Ammon's horn (tissue), 1 donor: Measurements from ENCODE around the gene CH25H.
"Not testable (repeated sequence)": the region's sequence is repeated elsewhere in the genome, so short reads cannot be mapped to it uniquely, and the experiment has no call there.

ENCODE experiments used
- DNase-seq: peaks from one replicate; pipeline ENCODE4 v3.0.0-alpha.2; 2016; ENCODE audit warnings: low spot score

Gene CH25H, protein sequence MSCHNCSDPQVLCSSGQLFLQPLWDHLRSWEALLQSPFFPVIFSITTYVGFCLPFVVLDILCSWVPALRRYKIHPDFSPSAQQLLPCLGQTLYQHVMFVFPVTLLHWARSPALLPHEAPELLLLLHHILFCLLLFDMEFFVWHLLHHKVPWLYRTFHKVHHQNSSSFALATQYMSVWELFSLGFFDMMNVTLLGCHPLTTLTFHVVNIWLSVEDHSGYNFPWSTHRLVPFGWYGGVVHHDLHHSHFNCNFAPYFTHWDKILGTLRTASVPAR

DNA sequence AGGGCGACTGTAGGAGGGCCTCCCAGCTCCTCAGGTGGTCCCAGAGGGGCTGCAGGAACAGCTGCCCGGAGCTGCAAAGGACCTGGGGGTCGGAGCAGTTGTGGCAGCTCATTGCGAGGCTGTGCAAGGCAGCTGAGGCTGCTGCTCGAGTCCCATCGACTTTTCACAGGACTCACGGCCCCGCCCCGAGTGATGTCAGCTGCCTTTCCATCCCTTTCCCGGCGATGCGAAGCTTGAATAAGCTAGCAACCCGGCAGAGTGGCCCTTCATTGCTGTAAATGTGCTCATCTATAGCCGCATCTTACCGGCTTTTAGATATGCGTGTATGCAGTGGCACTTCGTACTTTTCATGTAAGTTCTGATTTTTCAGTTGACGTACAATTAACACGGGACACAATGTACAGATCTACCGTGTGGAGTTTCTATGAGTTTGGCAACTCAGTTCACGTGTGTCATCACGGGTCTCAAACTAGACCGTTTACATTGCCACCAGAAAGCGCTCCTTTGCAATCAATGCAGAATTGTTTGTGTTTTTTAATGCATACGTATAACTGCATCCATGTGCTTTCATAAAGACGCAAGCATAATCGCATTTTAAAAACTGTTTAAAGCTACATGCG is at the start of gene CH25H:
CH25H (minus strand) TSS at position 137 of the 620 bp plus-strand sequence; CDS start at position 112, 25 bp downstream.
- peak; percentile 91 for DNase-seq

DNA sequence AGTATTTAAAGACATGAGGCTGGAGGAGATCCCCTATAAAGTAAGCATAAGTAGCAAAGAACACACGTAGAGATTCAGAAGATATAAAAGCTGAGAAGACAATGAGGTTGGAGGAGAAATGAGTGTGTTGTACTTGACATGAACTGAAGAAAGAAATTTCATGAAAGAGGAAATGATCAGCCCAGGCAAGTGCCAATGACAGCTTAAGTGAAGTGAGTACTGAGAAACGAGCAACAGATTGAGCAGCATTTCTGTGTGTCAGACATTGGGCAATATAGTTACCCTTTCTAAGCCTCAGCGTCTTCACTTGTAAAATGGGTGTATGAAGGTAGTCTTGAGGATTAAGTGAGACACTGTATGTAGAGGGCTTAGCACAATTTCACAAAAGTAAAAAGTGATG is 49.2 kb upstream of the CH25H start:
- DNase-seq, result no peak

DNA sequence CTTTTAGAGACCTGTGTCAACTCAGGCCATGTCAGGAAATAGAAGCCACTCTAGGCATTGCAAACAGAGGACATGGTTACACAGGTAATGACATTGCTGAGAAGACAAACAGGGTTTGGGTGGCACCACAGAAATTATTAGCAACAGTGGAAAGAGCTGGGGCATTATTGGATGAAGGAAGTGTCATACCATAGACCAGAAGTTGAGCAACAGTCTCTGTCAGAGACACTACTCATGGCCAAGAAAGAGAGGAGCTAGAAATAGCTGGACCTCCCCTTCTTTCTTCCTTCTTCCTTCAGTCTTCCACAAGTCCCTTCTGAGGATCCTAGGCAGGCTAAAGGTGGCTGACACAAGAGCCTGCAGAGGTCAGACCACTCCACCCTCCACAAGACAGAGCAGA is 48.7 kb upstream of the CH25H start:
- no peak for DNase-seq

DNA sequence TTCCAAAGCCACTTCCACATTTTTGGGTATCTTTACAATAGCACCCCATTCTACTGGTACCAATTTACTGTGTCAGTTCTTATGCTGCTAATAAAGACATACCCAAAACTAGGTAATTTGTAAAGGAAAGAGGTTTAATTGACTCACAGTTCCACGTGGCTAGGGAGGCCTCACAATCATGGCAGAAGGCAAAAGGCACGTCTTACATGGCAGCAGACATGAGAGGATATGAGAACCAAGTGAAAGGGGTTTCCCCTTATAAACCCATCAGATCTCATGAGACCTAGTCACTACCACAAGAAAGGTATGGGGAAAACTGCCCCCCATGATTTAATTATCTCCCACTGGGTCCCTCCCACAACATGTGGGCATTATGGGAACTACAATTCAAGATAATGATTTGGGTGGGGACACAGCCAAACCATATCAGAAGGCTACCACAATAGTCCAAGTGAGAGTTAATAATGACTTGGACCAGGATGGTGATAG is 48.0 kb upstream of the CH25H start:
- not testable (repeated sequence) for DNase-seq

DNA sequence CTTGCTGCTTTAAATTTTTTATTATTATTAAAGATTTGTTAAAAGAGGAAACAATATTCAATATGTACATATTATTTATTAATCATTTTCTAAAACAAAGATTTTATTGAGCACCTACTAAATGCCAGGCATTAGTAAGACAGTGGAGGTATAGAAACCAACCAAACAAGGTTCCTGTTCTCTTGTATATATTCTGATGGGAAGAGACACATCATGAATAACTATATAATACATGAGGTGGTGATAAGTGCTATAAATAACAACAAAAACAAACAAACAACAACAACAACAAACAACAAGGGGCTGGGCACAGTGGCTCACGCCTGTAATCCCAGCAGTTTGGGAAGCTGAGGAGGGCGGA is 45.1 kb upstream of the CH25H start:
- DNase-seq, result no peak

DNA sequence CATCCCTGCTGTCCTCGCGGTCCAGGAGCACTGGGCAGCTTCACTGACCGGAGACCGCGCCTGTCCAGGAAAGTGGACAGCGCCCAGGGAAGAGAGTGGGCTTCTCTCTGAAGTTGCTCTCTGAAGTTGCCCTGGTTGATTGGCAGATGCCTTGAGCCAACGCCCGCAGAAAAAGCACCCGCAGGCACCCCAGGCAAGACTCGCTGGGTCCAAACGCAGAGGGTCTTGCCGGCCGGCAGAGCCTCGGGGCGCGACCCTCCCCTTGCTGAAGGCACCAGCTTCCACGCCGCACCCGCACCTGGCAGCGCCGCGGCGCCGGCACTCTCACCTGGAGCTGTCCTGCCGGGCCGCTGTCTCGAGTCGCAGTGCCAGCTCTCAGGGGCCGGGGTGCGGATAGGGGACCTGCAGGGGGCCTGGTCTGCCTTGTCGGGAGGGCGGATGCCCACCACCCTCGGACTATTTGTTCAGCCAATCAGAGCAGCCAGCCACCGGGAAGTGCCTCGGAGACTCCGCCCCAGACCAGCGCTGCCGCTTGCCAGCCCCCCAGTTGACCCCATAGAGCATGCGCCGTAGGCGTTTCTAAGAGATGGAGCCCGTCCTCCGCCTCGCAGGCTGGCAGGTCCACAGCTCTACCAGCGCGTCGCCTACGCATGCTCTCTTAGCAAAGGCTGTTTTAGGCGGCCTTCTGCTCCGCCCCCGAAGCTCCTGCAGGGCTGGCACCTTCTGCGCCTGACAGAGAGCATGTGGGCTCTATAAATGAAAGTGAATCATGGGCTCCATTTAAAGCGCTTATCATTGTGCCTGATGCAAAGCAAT is 44.5 kb upstream of the CH25H start, which contains the start of gene LIPA:
LIPA (minus strand) TSS at position 367 of the 816 bp plus-strand sequence. CDS start 4,127 bp downstream, outside the sequence.
- peak; percentile 99 for DNase-seq

DNA sequence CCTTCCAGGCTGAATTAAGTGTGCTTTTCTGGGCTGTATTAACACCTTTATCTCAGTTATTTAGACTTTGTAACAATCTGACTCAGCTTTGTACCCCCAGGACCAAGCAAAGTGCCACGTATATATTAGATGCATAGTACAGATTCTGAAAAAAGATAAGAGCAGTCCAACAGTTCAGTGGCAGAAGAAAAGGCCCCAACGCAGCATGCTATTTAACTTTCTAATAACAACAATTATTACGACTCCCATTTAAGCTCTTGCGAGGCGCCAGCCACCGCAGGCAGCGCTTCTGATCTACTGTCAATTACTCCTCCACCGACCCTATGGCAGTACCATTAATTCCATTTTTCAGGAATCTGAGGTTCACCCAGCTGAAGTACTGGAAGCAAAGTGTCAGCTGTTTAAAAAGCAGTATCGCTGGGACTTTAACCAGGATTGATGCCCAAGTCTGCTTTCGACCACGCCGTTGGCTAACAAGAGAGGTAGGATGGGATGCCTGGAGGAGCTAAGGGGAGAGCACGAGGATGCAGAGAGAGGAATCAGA is 43.8 kb upstream of the CH25H start:
- DNase-seq, result peak; percentile 38

DNA sequence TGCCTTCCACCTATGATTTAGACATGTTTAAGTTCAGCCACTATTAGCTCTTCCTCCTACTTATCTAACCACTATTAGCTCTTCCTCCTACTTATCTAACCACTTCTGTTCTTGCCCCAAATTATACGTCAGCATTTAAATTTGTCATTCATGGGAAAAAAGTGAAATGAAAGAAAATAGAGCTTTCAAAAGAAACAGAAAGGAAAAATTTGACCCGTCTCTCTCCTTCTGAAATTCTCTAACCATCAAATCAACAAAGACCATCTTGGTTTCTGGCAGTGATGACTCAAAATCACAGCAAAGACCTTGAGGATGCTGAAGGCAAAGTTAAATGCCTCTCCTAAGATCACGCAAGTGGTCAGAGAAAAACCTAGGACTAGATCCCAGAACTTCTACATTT is 41.9 kb upstream of the CH25H start:
- no peak for DNase-seq

DNA sequence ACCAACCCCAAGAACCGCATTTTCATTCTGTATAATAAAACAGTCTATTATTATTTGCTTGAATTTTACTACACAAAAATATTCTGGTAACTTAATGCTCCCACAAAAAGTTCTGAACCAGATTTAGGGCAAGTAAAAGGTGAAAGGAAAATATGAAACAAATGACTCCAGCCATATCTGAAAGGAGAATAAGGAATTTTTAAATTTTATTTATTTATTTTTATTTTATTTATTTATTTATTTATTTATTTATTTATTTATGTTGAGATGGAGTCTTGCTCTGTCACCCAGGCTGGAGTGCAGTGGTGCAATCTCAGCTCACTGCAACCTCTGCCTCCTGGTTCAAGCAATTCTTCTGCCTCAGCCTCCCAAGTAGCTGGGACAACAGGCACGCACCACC is 40.5 kb upstream of the CH25H start:
- DNase-seq, result not testable (repeated sequence)

DNA sequence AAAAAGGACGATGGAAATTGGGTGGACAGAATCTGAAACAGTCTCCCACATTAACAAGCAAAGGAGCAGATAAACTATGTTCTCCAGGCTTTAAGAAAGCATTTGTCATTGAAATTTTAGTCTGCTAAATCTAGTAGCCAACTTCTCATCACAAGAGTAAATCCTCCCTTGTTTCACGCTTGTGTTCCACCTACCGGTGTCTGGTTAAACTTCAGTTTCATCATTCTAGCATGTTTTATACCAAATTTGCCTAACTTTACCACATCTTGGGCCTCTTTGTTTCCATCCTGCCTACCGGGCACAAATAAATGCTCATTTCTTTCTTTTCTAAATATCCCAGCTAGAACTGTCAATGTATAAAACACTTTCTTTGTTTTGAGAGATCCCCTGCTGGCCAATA is 38.7 kb upstream of the CH25H start:
- DNase-seq, result no peak

DNA sequence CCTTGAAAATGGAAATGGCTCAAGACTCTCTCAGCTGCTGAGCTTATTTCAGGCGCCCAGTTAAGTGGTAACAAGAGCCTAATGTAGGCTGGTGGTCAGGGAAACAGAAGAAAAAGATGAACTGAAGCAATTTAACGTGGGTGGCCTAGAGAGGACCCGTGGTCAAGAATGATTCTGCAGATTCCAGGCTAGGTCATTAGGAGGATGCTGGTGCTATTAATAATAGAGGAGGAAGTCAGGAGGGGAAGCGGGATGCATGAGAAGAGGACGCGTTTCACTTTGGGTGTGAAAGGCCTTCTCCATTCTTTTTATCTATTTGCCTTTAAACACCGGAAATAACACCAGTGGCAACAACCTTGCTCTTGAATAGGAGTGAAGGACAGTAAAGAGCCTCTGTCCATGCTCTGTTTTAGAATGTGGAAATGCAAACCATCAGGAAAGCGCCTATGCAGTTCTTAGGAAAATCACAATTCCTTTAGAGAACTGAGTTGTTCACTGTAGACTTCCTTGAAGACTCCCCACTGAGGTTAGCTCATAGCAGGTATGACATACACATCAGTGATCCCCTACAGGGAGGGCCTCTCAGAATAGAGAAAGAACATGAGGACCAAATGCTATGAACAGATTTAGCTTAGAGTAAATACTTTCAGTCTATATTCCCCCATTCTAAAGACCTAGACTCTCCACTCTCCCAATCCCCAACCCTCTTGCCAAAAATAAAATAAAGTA is 35.9 kb upstream of the CH25H start:
- DNase-seq, result no peak

DNA sequence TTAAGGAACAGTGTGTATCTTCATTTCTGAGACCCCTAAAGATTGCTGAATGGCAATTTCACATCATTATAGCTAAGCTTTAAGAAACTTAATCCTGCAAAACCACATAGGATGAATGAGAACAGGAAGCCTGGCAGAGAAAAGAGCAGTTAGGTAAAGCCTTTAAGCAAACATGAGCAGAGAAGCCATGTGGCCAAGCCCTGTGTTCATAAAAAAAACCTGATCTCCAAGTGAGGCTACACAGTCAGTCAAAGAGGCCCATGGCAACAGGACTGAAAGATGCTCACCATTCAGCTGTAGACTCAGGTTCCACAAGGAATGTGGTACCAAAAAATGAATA is 35.2 kb upstream of the CH25H start:
- no peak for DNase-seq

DNA sequence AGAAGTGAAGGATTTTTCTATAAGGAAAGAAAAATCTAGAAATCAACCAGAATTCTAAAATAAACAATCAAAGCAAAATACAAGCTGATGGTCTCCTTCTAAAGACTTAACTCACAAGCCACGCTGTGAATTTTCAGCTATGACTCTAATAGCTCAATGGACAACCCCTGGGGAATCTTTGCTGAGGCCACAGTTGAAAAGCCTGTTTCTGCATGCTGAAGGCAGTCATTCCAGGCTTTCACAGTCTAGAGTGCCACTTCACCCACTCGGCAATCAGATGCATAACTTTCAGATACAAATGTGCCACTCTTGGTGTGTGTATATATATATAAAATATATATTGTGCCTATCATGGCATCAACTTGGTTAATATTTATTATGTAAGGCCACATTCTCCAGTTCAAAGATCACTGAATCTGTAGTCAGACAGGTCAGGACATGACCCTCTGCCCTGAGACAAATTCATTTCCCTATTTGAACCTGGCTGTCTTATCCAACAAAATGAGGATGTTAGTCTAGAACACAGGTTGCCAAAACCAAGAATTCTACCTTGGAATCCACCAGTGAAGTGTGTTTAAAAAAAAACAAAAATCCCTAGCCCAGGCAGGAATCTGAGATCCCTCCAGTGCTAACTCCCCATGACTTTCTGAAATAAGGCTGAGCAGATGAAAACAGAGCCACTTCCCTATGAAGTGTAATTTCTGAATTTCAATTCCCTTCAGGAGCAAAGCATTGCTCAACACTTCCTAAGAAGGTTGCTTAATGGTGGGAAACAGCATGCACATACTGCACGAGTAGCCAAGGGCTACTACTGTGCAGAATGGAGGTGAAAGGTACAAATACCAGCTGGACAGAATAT is 34.6 kb upstream of the CH25H start:
- DNase-seq, result no peak

DNA sequence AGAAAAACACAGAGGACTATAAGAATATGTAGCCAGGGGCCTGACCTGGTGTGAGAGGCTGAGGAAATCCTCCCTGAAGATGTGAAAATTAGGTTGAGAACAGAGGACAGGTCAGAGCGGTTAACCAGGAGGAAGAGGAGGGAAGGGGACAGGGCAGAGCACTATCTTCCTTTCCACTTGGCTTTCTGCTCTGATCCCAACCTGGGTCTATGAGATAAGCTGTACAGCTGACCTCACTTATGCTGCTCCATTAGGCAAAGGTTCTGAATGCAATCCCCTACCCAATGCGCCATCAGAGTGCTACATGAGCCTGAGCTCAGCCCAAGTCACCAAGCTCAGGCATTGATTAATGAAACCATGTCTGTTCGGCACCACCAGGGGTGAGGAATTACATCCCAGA is 33.9 kb upstream of the CH25H start:
- DNase-seq, result no peak

DNA sequence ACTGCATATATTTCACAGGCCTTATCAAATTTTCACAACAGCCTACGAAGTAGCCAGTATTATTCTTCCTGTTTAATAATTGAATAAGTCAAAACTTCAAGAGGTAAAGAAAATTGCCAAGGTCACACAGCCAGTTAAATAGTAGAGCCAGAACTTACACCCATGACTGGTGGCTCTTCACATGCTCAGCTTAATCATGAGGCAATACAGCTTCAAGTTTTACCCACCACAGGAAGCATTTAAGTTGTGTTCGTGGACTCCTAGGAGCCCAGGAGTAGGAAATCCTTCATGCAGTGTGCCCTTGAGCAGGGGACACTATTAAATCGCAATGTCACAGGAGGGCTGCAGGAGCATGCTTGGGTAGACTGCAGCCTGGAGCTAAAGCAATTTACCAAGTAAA is 33.4 kb upstream of the CH25H start:
- no peak for DNase-seq

DNA sequence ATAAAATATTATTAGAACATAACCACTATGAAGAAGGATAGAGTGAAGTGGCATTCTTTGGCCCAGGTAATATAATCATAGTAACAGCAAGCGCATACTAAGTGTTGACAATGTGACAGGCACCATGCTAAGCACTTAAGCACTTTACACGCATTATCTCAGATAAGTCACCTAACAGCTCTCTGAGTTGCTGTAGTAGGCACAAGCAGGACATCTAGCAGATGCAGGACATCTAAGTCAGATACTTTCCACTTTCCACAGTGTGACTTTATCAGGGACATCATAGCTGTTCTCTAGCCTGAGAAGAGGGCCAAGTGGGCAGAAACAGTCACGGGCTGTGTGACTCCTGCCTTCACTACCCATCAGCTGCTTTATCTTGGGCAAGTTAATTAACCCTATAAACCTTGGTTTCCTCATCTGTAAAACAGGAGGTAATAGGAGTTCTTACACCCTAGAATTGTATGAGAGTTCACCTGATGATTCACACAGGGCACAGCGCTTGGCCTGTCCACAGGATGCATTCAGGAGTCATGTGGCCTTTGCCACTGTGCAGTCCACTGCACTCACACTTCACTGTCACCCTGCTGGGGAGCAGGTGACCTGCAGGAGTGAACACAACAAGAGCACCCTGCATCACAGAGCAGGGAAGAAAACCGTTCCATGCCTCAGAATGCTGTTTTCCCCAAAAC is 32.0 kb upstream of the CH25H start:
- no peak for DNase-seq

DNA sequence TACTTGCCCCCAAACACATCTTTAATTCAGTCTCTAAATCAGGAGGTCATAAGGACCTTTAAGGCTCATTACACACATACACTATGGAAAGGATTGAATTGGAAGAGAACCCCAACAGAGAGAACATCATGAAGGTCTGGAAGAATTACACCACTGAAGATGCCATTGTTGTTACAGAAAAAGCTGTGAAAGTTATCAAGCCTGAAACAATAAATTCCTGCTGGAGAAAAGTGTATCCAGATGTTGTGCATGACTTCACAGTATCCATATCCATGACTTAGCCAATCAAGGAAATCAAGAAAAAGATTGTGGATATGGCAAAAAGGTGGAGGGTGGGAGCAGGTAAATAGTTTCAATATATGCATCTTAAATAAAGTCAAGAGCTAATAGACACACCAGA is 30.7 kb upstream of the CH25H start:
- DNase-seq, result no peak

DNA sequence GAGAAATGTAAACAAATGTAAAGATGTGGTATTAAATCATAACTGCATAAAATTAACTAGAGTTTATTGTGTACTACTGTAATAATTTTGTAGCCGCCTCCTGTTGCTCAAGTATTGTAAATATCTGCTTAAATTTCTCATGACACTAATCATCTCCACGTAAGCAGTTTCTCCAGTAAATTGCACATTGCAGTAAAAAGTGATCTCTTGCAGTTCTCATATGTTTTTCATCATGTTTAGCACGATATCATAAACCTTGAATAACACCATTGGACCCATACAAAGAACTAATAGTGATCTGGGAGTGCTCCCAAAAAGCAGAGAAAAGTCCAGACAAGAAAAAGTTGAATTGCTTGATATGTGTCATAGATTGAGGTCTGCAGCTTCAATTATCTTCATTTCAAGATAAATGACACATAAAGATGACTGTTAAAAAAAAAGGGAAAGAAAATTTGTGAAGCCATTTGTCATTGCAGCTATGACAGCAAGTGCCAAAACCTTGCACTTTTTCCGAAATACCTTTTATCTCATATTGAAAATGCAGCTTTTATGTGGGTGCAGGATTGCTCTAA is 29.2 kb upstream of the CH25H start:
- DNase-seq, result no peak

DNA sequence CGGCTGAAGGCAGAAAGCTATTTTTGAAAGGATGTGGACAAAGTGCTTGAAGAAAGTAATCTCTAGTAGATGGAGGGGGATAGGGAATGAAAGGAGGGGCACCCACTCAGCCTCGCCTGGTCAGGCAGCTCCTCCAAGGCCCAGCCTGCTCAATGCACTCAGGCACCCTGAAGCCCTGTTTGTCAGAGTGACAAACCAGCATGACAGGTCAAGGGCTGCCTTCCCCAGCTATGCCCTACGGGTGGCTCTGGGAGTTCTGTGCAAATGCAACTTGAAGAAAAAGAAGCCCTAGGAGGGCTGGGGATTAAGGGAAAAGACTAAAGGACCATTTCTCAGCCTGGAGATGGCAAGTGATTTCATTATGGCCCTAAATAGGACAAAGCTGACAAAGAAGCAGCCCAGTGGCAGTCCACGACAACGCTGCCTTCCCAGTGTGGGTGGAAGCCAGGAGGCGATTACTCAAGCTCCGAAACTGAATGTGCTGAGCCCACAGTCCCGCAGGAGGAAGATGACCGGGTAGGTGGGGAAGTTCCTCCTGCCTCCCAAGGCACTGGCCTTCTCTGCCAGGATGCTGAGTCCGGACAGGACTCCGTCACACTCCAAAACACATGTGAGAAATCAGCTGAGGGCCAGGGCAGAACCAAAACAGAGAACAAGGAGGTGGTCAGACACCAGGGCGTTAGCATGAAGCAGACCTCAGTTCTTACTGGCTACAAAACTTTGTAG is 28.1 kb upstream of the CH25H start:
- peak; percentile 83 for DNase-seq
